ENCODE measurements around the gene GGCT.

DNA sequence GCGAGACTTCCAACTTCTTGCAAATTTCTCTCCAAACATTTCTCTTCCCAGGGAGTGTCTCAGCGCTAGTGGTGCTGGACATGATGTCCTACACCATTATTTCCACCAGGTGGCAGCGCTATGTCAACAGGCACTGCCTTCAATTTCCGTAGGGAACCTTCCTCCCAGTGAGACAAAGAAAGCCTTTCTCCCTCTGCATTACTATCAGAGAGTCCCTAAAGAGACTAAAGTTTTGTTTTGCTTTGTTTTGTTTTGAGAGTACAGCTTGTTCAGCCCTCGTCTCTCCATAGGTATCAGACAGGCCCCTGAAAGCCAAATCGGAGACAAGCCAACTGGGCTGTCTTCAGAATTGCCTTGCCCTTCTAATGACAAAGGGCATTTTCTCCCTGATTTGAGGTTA lies 44.2 kb upstream of the GGCT start:
- TF ChIP-seq GATA2 (IDR thresholded peaks at IDR 0.05; ENCODE audit: low read depth, low read length) (no peak), GATA3 (IDR thresholded peaks at IDR 0.05; ENCODE audit: low read depth, low read length) (no peak)

All from SH-SY5Y (cell line).